HG03469 (cell line): ENCODE results near the gene PLA2G4A.

ENCODE experiments used
- ATAC-seq: cut with Tn5 transposase; IDR thresholded peaks from one replicate; pipeline ENCODE4 v1.9.1; 2021; ENCODE audit warnings: mild to moderate bottlenecking, moderate library complexity, moderate number of reproducible peaks; ENCODE audit not compliant: unreplicated experiment

Gene PLA2G4A

GRCh38 chr1:186974774-186975181 is 146.0 kb downstream of the PLA2G4A start:
- no peak for ATAC-seq

DNA sequence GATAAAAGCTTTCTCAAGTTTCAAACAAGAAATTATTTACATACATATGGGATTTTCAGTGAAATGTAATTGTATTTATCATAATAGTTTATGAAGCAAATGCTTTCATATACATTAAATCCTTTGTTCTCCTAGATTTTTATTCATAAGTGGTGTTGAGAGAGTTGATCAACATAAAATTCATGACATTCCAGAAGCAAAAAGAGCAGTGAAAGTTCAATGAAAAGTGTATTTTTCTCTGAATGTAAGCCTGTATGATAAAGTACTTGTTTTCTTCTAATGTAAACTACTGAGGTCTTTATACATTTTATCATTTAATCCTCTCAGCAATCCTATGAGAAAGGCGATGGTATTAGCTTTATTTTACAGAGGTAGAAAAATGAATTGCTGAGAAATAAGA is 146.5 kb downstream of the PLA2G4A start:
- no peak for ATAC-seq

GRCh38 chr1:186976700-186977099 is 148.0 kb downstream of the PLA2G4A start:
- no peak for ATAC-seq

GRCh38 chr1:186977266-186977957 is 148.7 kb downstream of the PLA2G4A start:
- ATAC-seq: no peak

DNA sequence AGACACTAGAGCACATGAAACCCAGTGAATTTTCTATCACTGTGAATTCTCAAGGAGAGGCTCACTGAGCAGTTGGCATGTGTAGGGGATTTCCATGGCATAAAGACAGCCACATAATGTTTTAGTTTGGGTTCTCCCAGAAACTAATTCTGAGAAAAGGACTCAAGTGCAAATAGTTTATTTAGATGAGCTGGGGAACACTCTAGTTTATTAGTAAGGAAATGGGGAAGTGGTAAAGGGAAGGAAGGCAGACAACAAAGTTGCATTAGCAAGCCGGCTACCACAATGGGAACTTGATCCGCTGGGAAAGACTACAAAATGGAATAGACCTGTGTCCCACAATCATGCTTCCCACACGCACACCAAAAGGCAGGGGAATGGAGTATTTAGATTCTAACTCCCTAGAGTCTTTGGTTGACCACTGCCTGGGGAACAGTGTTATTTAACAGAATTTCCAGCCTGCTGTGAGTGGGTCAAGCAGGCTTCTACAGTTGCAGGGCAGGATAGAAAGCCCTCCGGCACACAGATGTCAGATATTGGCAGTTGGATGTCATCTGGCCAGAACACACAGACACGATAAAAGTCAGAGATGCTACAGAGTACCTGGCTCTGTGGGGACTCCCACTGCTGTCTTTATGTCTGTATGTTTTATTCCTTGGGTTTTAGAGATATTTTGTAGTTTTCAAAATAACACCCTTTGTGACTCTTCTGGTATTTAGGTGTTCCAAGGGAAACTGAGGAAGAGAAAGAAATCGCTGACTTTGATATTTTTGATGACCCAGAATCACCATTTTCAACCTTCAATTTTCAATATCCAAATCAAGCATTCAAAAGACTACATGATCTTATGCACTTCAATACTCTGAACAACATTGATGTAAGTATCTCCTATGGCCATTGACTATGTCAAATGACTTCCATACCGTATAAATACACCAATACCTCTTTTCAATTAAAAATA is 150.1 kb downstream of the PLA2G4A start:
- ATAC-seq: no peak

GRCh38 chr1:186980400-186980799 is 151.7 kb downstream of the PLA2G4A start:
- no peak for ATAC-seq

GRCh38 chr1:186982116-186982515 is 153.4 kb downstream of the PLA2G4A start:
- ATAC-seq: no peak

- ATAC-seq: no peak
Observed at GRCh38 chr1:186983327-186983726, 154.6 kb downstream of the PLA2G4A start.

GRCh38 chr1:186984959-186985358 is 156.2 kb downstream of the PLA2G4A start:
- no peak for ATAC-seq

DNA sequence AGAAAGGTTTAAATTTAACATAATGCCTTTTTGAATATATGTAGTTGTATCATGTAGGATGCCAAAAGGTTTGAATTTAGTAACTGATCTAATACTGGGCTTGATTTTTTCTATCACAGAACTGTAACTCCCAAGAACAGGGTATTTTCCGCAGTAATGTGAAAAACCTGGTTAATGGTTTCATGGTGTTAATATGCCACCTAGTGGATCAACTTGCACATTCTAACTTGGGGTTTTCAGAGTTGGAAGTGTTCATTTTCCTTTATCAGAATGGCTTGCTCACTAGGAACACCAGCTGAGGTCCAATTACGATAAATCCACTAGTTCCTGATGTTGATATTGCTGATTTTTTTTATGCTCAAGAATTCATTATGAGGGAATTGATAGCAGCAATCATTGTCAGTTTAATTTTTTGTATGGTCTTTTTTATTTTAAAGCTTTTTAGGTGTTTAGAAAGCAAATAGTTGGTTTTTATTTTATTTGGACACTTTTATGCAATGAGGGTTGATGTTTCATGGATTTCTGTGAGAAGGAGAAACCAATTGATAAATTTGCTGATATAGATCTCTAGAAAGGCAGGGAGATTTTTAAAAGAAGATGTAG is 157.2 kb downstream of the PLA2G4A start:
- peak; percentile 66 for ATAC-seq

DNA sequence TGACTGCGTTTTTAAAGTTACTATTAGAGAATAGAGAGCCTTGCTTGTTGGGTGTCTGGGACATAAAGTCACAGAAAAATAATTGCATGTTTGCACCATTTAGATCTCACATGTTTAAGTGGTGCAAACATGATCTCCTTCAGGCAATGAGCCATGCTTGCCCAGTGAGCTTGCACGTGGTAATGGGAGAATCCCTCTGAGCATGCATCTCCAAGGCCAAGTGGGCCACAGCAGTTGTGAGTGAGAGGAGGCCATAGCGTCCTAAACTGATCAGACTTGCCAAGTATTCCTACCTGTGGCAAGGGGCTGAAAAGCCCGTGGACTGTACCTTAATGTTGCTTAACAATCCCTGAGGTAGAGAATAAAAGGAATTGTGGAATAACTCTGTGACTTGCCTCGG is 158.3 kb downstream of the PLA2G4A start:
- ATAC-seq: no peak

DNA sequence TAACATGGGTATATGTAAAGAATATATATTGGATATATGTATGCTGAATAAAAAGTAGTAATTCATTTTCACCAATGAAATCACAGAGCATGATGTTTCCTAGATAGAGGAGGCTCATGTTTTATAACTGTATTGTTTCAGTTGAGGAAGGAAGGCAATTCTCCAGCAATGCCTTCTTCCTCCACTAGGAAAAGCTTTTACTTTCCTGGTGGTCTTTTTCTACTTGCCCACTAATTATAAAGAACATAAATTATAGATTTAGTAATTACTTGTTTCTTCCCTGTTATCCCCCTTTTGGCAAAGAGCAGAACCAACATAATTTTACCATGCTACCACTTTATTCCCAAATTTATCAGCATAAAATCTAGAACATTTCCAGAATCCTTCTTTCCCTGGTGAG is 159.0 kb downstream of the PLA2G4A start:
- ATAC-seq: no peak

GRCh38 chr1:186993996-186994395 is 165.2 kb downstream of the PLA2G4A start:
- ATAC-seq: no peak

DNA sequence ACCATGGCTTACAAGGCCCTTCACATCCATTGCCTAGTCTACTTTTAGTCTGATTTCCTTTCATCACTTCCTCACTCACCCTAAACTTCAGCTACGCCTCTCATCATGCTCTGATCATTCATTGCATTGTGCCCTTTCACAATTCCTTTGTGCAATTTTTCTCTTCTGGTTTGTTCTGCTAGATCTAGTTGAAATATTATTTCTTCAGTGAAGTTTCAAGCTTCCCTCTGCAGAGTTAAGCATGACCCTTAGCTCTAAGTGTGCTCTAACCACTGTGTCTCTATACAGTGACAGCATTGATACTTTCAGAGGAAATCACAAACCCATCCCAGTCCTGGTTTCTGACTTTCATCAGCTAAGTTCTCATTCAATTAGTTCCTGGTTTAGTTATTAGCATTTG is 166.1 kb downstream of the PLA2G4A start:
- no peak for ATAC-seq

- no peak for ATAC-seq
Observed at GRCh38 chr1:186996816-186997215, 168.1 kb downstream of the PLA2G4A start.

DNA sequence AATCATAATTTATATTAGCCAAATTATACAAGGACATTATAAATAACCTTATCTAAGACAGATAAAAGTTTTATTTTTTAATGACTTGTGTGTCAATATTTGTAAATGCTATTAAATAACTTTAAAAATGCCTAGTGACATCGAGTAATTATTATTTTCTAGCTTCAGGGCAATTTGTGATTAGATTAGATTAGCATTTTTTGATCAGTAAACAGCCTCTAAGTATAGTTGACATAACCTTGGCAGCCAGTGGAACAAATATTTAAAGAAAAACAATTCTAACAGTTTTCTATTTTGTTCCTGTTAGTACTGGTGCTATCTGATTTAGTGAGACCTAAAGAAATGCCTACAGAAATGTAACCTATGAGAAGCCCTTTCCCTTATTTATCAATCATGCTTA is 169.1 kb downstream of the PLA2G4A start:
- ATAC-seq: no peak

GRCh38 chr1:186999506-186999905 is 170.8 kb downstream of the PLA2G4A start:
- no peak for ATAC-seq

DNA sequence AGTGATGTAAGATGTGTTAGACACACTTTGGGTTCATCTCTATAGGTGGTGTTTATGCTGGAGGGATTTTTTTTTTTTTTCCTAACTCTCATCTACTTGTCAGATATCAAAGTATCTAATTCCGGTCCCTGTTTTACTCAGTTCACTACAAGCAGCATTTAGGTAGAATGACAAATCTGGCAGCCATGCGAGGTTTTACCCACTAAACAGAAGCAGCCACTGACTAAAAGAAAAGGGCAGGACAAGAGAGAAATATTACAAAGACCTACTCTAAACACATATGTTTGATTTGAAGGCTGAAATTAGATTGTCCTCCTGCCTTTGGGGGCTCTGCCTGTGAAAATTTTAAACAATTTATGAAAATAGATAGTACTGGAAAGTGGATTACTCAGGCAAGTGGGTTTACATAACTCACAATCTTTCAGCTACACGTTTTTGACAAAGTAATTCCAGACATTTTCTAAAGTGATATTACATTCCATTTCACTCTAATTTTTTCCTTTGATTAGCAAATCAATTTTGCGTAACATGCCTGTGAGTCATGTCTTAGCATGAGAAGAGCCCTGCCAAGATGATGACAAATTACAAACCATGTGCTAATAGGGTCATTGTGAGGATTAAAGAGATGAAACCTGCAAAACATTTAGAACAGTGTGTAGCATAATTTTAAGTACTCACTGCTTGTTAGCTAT is 172.6 kb downstream of the PLA2G4A start:
- no peak for ATAC-seq

- no peak for ATAC-seq
Observed at GRCh38 chr1:187003353-187003752, 174.6 kb downstream of the PLA2G4A start.

DNA sequence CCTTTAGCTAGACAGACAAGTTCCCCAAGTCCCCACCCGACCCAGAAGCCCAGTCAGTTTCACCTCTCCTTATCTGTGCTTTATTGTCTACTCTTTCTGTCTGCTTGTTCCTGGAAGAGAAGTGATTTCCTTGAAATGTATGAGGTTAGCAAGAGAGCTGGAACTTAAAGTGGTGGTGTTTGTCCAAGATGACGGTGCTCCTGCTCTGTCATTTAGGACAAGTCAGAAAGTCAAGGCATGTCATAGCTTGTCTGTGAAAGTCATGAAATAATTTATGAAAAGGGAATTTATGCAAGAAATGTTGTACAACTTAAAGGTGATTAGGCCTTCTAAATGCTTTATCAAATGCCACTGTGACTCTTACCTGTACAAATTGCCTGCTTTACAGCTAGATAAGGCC is 178.1 kb downstream of the PLA2G4A start:
- no peak for ATAC-seq

- ATAC-seq: no peak
Observed at GRCh38 chr1:187009320-187009719, 180.6 kb downstream of the PLA2G4A start.
